Small intestine (tissue), 7 donors: ENCODE data around the gene ATF5. TPM values are rescaled to one million over a fixed set of nuclear protein-coding genes. Genes with fewer than 3 reads are reported as not detected.

ENCODE experiments used
- DNase-seq, 2 donors: peaks; one replicate each; pipeline versions ENCODE4 v3.0.0 to v3.0.0-alpha.2; 2013
- FAIRE-seq: peaks from 2 replicates; lab custom pipeline; 2012; peaks lifted over from hg19 to GRCh38; lab: Jason Lieb, UNC
- H3K27ac ChIP-seq, 3 donors: one replicate each; pipeline ENCODE4 v1.5.1; 2013; ENCODE audit warnings: low read length in 2 of 3, mild to moderate bottlenecking in 2 of 3, control low read depth in 1 of 3, inconsistent platforms in 1 of 3, low read depth in 1 of 3, moderate library complexity in 1 of 3
- H3K27me3 ChIP-seq, 3 donors: one replicate each; pipeline ENCODE4 v1.6.1; 2013; ENCODE audit warnings: low read length in 3 of 3, inconsistent platforms in 1 of 3; ENCODE audit not compliant: control insufficient read depth in 3 of 3, insufficient read depth in 3 of 3
- H3K36me3 ChIP-seq, 3 donors: one replicate each; pipeline ENCODE4 v1.6.1; 2013; ENCODE audit warnings: low read length in 3 of 3, inconsistent platforms in 1 of 3, low read depth in 1 of 3, mild to moderate bottlenecking in 1 of 3, moderate library complexity in 1 of 3; ENCODE audit not compliant: control insufficient read depth in 3 of 3, insufficient read depth in 2 of 3
- H3K4me1 ChIP-seq, 3 donors: one replicate each; pipeline ENCODE4 v1.6.1; 2013; ENCODE audit warnings: low read length in 2 of 3, inconsistent platforms in 1 of 3, low read depth in 1 of 3, mild to moderate bottlenecking in 1 of 3, moderate library complexity in 1 of 3; ENCODE audit not compliant: control insufficient read depth in 3 of 3, insufficient read depth in 2 of 3
- H3K4me3 ChIP-seq, 3 donors: one replicate each; pipeline ENCODE4 v1.5.1; 2013; ENCODE audit warnings: low read length in 3 of 3, control low read depth in 1 of 3, inconsistent platforms in 1 of 3, low read depth in 1 of 3, mild to moderate bottlenecking in 1 of 3, moderate library complexity in 1 of 3
- H3K9me3 ChIP-seq, 2 donors: one replicate each; pipeline ENCODE4 v1.6.1; 2013; ENCODE audit warnings: low read depth in 1 of 2, low read length in 1 of 2; ENCODE audit not compliant: control insufficient read depth in 2 of 2, insufficient read depth in 1 of 2
- WGBS, 3 donors: extraction: QIAGEN DNeasy Blood & Tissue Kit; methylation state at CpG; one replicate each; pipeline ENCODE4 v1.1.7; 2013; 5-methylcytosine and 5-hydroxymethylcytosine counted together
- polyA plus RNA-seq, 4 donors: library from polyadenylated mRNA; stranded (reverse) in 3 of 4; unstranded in 1 of 4; fragments of 200-250 nt in 3 of 4; fragments of 120-200 nt in 1 of 4; gene quantifications; one replicate each; pipeline versions ENCODE4 v1.2.1 to v1.2.3, GENCODE V29; 2013
- donor health status: healthy with polysubstance abuse.
- donor health status: control.
- donor health status: control.
- donor health status: Bipolar disorder and iron deficiency.
- donor health status: healthy.

The ATF5 gene
- polyA plus RNA-seq, 4 donors = 40.2 to 51.7 (median 46.6) TPM

DNA sequence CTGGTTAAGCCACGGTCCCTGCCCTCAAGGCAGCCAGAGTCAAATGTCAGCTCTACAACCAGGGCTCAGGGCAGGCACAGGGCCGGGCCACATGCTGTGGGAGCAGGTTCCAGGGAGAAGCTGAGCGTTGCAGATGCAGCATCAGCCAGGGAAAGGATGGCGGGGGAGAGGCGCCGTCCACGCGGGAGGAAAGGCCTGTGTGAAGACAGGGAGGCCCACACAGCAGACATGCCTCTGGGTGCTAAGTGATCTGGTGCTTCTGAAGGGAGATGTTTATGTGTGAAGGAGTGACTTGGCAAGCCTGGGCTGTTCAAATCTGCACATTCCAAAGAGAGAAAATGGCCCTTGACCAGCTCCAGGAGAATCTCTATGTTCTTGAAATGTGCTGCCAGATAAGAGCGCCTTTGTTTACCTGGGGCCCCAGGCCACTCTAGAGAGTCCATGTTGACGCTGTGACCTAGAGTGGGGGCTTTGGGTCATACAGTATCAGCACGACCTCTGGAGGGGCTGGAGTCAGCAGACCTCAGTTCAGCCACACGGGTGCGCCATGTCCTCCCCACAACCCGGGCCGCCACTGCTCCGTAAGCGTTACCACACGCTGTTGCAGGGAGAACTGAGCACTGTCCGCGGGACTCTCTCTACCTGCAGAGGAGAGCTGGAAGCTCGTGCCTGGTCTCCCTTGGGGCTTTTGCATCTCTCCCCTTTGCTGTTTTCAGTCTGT, 15.9 kb upstream of the ATF5 start:
- Histone ChIP-seq H3K4me1 (no peaks in the 10 kb centered on the region), H3K36me3 (peaks cover 6 to 86% (median 8%) of the 10 kb centered on the region in 3 donors), H3K27me3 (no peaks in the 10 kb centered on the region), H3K4me3 (no peak overlapping the region), H3K9me3 (peaks cover 0 to 9% of the 10 kb centered on the region in 2 donors), H3K27ac (no peak overlapping the region)
- 82 to 93% (median 90%) methylated on average over 20 to 21 of the region's 21 CpGs for WGBS, 3 donors
- FAIRE-seq (no peak), DNase-seq (peak in 1 of 2 donors; percentile 26)

DNA sequence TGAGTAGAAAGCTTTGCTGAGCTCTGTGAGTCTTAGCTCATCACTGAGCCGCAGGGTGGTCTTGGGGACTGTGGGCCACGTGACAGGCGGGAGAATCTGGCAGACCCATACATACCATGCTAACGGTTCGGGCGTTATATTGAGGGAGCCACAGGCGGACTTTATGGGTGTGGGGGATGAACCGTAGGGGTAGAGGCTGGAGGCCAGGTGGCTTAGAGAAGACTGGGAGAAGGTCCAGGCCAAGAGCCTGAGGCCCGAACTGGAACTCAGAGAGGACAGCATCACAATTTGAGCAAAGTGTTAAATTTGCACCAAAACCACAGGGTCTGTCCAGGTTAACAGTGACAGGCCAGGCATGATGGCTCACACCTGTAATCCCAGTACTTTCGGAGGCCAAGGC, 15.3 kb upstream of the ATF5 start:
- Histone ChIP-seq H3K27me3 (no peaks in the 10 kb centered on the region), H3K4me1 (no peaks in the 10 kb centered on the region), H3K36me3 (peaks cover under 1 to 85% (median 6%) of the 10 kb centered on the region in 3 donors), H3K27ac (no peak overlapping the region), H3K9me3 (peaks cover 0 to 9% of the 10 kb centered on the region in 2 donors), H3K4me3 (no peak overlapping the region)
- WGBS, 3 donors = 90 to 93% (median 91%) methylated on average over 10 of the region's 10 CpGs
- FAIRE-seq (no peak), DNase-seq (no peak)

DNA sequence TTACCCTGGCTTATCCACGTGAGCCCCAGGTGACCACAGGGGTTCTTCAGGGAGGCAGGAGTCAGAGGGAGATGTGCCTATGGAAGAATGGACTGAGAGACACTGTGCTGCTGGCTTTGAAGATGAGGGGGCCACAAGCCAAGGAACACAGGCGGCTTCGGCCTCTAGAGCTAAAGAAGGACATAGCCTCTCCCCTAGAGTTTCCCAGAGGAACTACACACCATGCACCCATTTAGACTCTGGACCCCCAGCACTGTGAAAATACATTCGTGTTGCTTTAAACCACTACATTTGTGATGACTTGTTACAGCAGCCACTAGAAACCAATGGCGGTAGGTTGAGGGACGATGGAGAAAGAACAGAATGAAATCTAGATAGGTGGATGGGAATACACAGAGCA, 13.7 kb upstream of the ATF5 start:
- H3K27me3 ChIP-seq = no peaks in the 10 kb centered on the region
- H3K36me3 ChIP-seq = peaks cover 0 to 79% (median 4%) of the 10 kb centered on the region in 3 donors
- H3K9me3 ChIP-seq = peaks cover 0 to 9% of the 10 kb centered on the region in 2 donors
- no peak for FAIRE-seq
- no peak overlapping the region for H3K27ac ChIP-seq
- no peak for DNase-seq
- H3K4me3 ChIP-seq = no peak overlapping the region
- 97 to 98% (median 97%) methylated on average over 6 of the region's 6 CpGs for WGBS, 3 donors
- H3K4me1 ChIP-seq = no peaks in the 10 kb centered on the region

DNA sequence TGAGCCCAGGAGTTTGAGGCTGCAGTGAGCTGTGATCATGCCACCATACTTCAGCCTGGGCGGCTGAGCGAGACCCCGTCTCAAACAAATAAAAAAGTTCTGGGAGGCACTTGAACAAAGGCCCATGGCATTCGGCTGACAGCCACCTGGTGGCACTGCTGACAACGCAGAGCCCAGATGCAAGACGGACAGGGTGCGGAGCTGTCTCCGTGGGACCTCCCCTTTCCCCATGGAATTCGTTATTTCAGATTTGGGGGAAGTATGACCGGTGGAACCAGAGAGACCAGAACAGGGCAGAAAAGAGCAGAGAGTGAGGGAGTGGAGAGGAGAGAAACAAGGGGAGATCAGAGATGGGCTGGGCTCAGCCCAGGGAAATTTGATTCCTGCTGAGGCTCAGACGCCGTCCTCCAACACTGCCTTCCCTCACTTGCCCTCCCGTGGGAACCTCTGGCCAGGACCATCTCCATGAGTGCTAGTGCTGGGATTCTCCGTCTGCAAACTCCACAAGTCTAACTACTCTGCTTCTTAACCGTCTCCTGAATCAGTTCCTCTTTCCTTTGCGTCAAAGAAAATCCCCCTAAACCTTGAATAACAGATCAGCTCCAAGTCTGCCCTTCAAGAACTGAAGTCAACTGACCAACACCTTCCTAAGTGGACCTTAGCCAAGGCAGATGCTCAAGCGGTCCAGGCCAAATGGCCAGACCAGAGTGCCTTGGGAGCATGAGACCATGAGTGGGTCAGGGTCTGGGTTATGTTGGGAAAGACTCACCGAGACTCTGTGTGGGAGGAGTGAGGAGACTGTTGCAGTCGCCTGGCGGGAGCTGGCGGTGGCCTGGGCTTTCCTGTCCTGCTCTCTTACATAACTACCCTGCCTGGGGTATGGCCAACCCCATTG, 11.9 kb upstream of the ATF5 start:
- Histone ChIP-seq H3K4me1 (no peaks in the 10 kb centered on the region), H3K4me3 (no peak overlapping the region), H3K9me3 (peaks cover 0 to 9% of the 10 kb centered on the region in 2 donors), H3K27me3 (no peaks in the 10 kb centered on the region), H3K27ac (no peak overlapping the region), H3K36me3 (peaks cover 0 to 85% (median 4%) of the 10 kb centered on the region in 3 donors)
- FAIRE-seq (no peak), DNase-seq (no peak)
- WGBS, 3 donors = 86 to 88% (median 88%) methylated on average over 21 of the region's 21 CpGs

DNA sequence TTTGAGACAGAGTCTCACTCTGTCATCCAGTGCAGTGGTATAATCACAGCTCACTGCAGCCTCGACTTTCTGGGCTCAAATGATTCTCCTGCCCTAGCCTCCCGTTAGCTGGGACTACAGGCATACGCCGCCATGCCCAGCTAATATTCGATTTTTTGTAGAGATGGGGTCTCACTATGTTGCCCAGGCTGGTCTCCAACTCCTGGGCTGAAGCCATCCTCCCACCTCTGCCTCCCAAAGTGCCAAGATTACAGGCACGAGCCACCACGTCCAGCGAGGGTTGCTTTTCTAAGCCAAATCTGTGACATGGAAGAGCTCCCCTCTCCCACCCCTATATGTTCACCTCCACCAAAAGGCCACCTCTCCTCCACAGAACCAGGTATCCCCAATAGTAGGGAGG, 10.9 kb upstream of the ATF5 start:
- FAIRE-seq = no peak
- H3K27ac ChIP-seq = no peak overlapping the region
- H3K4me3 ChIP-seq = no peak overlapping the region
- WGBS, 3 donors = 88 to 93% (median 93%) methylated on average over 8 of the region's 8 CpGs
- H3K27me3 ChIP-seq = no peaks in the 10 kb centered on the region
- peaks cover 0 to 87% (median 0%) of the 10 kb centered on the region in 3 donors for H3K36me3 ChIP-seq
- DNase-seq = no peak
- no peaks in the 10 kb centered on the region for H3K4me1 ChIP-seq
- peaks cover 0 to 9% of the 10 kb centered on the region in 2 donors for H3K9me3 ChIP-seq

DNA sequence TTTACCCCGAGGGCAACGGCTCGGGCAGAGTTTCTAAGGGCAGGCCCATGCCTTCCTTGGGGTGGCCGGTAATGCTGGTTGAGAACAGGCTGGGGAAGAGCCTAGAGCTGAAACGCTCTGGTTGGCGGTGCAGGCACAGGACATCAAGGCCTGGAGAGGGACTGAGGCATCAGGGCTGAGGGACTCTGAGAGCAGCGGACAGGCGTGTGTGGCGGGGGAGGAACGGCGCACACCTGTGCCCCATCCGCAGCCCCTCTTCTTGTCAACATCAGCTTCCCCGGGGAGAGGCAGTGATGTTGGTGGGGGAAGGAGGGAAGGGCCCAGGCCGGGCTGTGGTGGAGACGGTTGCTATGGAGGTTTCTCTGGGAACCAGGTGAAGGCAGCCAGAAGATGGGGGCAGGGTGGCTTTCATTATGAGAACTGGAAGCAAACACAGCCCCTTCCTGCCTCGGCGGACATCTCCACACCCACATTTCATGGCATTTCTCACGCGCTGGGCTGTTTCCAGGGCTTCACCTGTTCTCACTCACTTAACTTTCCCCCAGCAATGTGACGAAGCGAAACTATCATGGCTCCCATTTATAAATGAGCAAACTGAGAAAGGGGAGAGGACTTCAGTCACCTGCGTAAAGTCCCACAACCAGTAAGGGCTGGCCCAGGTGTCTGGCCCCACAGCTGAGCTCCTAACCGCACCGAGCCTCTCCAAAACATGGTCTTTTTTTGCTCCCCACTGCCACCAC, 8.2 kb upstream of the ATF5 start:
- no peak overlapping the region for H3K4me3 ChIP-seq
- DNase-seq (no peak), FAIRE-seq (no peak)
- H3K36me3 ChIP-seq = peaks cover 1 to 86% (median 5%) of the 10 kb centered on the region in 3 donors
- H3K9me3 ChIP-seq = peaks cover 0 to under 1% of the 10 kb centered on the region in 2 donors
- H3K4me1 ChIP-seq = no peaks in the 10 kb centered on the region
- H3K27ac ChIP-seq = no peak overlapping the region
- 91 to 95% (median 91%) methylated on average over 24 of the region's 24 CpGs for WGBS, 3 donors
- H3K27me3 ChIP-seq = no peaks in the 10 kb centered on the region

DNA sequence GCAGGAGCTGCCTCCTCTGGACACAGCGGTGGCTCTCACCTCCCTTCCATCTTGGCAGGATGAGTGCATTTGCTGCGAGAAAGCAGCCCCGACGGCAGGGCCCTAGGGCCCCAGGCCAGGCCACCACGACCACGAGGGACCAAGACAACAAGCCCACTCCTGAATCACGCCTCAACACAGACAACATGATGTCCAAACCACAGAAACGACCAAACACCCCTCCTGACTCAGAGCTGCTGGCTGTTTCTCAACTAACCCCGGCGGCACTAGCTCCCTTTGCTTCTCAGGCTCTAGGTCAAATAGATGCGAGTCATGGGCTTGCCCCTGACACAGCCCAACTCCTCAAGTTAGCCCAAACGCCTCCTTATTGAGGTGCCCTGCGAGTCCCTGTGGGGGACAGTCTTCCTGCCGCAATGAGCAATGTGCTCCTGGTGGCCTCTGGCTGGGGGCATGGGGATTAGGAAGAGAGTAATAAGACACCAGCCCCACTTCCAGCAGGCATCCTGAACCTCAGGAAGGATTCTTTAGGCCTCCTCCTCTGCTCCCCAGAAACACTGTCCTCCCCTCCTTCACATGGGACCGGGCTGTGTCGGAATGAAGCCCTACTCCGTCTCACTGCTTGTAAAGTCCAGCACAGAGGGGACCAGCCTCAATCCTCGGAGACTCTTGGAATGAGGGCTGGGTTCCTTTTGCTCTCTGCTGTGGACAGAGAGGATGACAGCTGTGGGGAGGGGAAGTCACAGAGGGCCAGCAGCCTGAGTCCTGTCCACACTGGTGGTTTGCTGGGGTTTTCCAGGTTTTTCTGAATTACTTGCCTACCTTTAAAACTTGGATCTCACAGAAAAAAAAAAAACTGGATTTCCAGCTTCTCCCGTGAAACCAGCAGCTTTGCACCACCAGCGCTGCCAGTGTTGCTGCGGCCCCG, 6.9 kb upstream of the ATF5 start:
- peaks cover 1 to 85% (median 5%) of the 10 kb centered on the region in 3 donors for H3K36me3 ChIP-seq
- WGBS, 3 donors = 87 to 89% (median 87%) methylated on average over 22 of the region's 22 CpGs
- DNase-seq (no peak), FAIRE-seq (no peak)
- H3K27me3 ChIP-seq = no peaks in the 10 kb centered on the region
- no peak overlapping the region for H3K4me3 ChIP-seq
- no peak overlapping the region for H3K27ac ChIP-seq
- H3K4me1 ChIP-seq = peaks cover 0 to 1% (median 0%) of the 10 kb centered on the region in 3 donors
- no peaks in the 10 kb centered on the region for H3K9me3 ChIP-seq
